GM12865 (cell line): Measurements from ENCODE around the gene COPZ1.
A peak's percentile ranks its signal among the peaks of the same experiment; 100 is the strongest.

Experiments used
- DNase-seq: peaks from one replicate; pipeline ENCODE4 v3.0.0; 2010; ENCODE audit warnings: low read depth
- H3K4me3 ChIP-seq: 2 replicates; pipeline ENCODE4 v1.5.1; 2011; ENCODE audit warnings: mild to moderate bottlenecking, low read depth, low read length, control low read depth
- TF ChIP-seq, protein P1 (sequence below): IDR thresholded peaks from 2 replicates; pipeline ENCODE4 v1.5.1; 2011; ENCODE audit warnings: low read length, control low read depth, low read depth, inconsistent platforms; ENCODE audit not compliant: insufficient read depth; ENCODE audit errors: missing control alignments

Gene COPZ1

DNA sequence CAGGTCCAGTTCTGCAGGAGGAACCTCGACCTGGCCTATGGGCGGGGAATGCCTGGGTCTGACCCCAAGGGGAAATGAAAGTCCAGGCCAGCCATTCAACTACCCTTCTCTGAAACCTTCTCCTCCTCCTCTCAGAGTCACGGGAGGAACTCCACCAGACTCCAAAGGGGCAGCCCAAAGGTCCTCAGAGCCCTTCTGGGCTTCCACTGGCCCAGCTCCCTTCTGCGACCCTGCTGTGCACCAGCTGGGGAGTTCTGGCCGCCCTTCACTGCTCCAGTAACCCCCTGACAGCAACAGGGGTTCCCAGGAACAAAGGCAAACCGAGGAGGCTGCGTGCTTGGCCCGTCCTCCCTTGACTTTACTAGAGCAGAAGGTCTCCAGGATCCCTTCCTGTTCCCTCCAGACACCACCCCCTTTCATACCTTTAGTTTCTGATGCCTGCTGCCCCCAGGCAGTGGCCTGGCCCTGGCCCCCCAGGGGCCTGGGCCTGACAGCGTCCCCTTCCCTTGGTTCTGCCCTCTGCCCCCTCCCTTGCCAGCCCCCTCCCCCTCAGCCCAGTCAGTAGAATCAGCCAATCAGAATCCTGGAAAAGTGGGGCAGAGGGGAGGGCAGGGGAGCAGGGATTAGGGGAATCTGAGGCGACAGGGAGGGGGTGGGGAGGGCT lies 60.5 kb downstream of the COPZ1 start:
- DNase-seq, result peak; percentile 47
- TF ChIP-seq, protein P1, sequence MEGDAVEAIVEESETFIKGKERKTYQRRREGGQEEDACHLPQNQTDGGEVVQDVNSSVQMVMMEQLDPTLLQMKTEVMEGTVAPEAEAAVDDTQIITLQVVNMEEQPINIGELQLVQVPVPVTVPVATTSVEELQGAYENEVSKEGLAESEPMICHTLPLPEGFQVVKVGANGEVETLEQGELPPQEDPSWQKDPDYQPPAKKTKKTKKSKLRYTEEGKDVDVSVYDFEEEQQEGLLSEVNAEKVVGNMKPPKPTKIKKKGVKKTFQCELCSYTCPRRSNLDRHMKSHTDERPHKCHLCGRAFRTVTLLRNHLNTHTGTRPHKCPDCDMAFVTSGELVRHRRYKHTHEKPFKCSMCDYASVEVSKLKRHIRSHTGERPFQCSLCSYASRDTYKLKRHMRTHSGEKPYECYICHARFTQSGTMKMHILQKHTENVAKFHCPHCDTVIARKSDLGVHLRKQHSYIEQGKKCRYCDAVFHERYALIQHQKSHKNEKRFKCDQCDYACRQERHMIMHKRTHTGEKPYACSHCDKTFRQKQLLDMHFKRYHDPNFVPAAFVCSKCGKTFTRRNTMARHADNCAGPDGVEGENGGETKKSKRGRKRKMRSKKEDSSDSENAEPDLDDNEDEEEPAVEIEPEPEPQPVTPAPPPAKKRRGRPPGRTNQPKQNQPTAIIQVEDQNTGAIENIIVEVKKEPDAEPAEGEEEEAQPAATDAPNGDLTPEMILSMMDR, result no peak
- H3K4me3 ChIP-seq, result no peak overlapping the region

DNA sequence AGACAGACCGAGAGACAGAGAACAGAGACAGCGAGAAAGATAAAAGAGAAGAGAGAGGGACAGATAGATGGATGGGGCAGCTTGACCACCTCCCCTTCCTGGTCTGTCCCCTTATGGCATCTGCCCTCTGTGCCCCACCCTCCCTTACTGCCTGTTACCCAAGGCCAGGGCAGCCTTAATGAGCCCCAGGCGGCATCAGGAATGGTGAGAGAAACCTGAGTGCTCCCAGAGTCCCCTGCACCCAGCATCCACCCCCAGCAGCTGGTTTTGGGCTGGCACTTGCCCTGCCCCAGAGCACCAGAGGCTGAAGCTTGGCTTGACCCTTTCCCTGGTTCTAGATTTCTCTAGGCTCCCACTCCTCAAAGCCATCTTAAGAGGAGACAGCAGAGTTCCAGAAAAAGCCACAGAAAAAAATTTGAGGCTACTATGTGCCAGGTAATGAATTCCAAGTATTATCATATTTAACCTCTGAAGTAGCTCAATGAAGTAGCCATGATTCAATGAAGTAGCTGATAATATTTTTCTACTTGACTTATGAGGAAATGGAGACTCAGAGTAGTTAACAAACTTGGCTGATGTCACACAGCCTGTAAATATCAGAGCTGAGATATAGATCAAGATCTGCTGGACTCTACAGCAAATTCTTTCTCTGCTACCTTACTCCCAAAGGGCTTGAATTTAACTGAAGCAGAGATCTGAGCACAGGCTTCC lies 61.6 kb downstream of the COPZ1 start:
- no peak for DNase-seq
- H3K4me3 ChIP-seq, result no peak overlapping the region
- TF ChIP-seq, protein P1, result no peak

DNA sequence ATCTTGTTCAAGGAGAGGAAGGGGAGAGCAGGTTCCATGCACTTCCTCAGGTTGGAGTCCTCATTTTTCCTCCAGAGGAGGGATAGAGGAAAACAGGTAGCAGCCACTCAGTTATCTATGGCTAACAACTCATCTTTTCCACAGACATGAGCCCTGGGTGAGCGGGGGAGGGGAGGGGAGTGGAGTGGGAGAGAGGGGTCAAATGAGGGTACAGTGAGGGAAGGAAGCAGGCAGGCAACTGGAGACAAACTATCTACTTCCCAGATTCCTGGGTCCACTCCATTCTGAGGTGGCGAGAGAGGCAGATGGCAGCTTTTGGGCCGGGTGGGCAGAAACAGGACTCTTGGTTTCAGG lies 62.2 kb downstream of the COPZ1 start:
- no peak overlapping the region for H3K4me3 ChIP-seq
- no peak for DNase-seq
- TF ChIP-seq, protein P1, result no peak

DNA sequence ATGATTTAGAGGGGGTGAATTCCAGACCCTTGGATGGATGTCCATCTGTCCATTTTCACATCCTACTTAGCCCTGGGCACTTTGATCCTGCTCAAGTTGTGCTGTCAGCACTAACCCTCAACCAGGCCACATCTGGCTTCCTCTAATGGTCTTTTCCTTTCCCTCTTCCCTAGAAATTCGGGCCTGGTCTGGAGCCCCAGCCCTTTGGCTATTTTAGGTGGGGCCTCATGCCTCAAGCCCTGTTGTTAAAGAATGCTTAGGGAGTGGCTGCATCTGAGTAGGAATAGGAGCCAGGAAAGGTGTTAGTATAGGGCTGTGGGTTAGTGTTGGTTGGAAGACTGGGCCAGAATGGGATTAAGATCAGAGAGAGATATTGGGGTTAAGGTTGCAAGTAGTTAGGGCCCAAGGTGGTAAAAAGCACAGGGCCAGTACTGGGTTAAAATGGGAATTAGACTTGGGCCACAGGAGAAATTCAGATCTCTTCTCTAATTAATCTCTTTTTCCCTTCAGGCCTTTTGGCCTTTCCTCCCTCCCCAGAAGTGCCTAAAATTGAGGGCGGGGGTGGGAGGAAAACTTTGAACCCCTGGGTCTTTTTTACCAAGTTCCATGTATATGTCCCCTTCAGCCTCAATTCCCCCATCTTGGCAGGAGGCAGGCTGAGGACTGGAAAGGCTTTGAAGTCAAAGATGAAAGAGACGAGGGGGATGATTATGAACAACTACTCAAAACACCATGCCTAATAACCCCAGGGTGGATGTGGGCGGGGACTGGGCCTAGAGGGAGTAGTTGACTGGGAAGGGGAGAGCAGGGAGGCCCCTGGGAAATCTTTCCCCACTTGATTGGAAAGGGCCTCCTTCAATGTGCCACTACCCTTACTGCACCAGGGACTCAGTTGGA lies 63.6 kb downstream of the COPZ1 start:
- H3K4me3 ChIP-seq, result no peak overlapping the region
- TF ChIP-seq, protein P1, result no peak

DNA sequence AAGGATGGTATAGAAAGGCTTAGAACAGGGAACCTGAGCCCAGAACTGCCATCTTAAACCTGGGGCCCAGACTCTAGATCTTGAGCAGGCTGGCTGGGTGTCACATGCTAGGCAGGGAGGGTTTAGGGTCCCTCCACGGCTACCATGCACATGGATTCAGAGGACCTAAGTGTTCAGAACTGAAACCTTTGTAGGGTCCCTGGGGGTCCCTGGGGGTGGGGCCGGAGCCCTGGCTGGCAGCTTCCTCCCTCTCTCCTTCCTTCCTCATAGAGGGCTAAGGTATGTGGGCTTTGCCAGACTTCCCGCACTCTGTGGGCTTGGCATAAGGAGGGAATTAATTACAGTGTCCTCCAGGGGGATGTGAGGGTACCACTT lies 64.2 kb downstream of the COPZ1 start:
- DNase-seq, result no peak
- no peak overlapping the region for H3K4me3 ChIP-seq
- TF ChIP-seq, protein P1, result no peak

More for the DNA sequence above, 63.6 kb downstream of the COPZ1 start:
- no peak for DNase-seq

DNA sequence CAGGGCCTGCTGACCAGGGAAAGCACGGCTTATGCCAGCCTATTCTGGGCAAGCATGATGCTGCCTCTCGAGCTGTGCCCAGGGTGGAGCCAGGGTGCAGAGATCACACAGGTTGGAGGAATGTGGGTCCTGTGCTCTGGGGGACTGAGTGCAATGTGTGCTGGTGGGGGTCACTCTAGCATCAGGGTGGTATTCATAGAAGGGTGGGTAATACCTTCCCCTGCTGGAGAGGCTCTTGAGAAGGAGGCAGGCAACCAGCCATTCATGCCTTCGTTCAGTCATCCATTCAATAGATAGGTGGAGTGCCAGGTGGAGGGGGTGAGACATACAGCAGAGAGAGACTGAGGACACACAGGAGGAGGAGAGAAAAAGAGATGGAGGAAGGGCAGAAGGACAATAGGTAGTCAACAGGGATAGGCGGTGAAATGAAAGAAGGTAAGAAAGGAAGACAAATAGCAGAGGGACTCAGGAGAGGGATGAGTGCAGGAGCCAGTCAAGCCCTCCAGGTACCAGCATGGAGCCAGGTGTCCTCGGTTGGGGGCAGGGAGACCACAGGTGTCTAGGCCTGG lies 64.8 kb downstream of the COPZ1 start:
- no peak for DNase-seq
- TF ChIP-seq, protein P1, result no peak
- no peak overlapping the region for H3K4me3 ChIP-seq
